Smooth muscle cell (in vitro differentiated cells): ENCODE data around the gene SLC25A12. TPM values are rescaled to one million over a fixed set of nuclear protein-coding genes. Genes with fewer than 3 reads are reported as not detected.

ENCODE experiments used
- DNase-seq: peaks from one replicate; lab custom pipeline; 2025; ENCODE audit not compliant: unreplicated experiment; lab: John Stamatoyannopoulos, UW
- H2AFZ ChIP-seq: fragments of 200-600 bp; sonication (generic); 2 replicates; pipeline ENCODE4 v1.6.0; 2016; ENCODE audit warnings: antibody characterized with exemption, low read depth, mild to moderate bottlenecking
- H3F3A ChIP-seq: fragments of 200-600 bp; sonication (generic); 2 replicates; pipeline ENCODE4 v1.6.0; 2017; ENCODE audit warnings: antibody characterized with exemption, low read depth
- H3K27ac ChIP-seq: fragments of 200-600 bp; sonication (generic); 2 replicates; pipeline ENCODE4 v1.5.1; 2016; ENCODE audit warnings: low read depth, mild to moderate bottlenecking
- H3K27me3 ChIP-seq: fragments of 200-600 bp; sonication (generic); 2 replicates; pipeline ENCODE4 v1.6.1; 2016; ENCODE audit warnings: low read depth, mild to moderate bottlenecking
- H3K36me3 ChIP-seq: fragments of 200-600 bp; sonication (generic); 2 replicates; pipeline ENCODE4 v1.5.1; 2016; ENCODE audit warnings: low read depth
- H3K4me1 ChIP-seq: fragments of 200-600 bp; sonication (generic); 2 replicates; pipeline ENCODE4 v1.5.1; 2016; ENCODE audit warnings: low read depth
- H3K4me2 ChIP-seq: fragments of 200-600 bp; sonication (generic); 2 replicates; pipeline ENCODE4 v1.6.0; 2016; ENCODE audit warnings: mild to moderate bottlenecking
- H3K4me3 ChIP-seq: fragments of 200-600 bp; sonication (generic); 2 replicates; pipeline ENCODE4 v1.5.1; 2016; ENCODE audit warnings: mild to moderate bottlenecking
- H3K79me2 ChIP-seq: fragments of 200-600 bp; sonication (generic); 2 replicates; pipeline ENCODE4 v1.6.0; 2016; ENCODE audit warnings: low read depth, mild to moderate bottlenecking
- H3K9ac ChIP-seq: fragments of 200-600 bp; sonication (generic); 2 replicates; pipeline ENCODE4 v1.6.0; 2016; ENCODE audit warnings: low read depth
- H3K9me3 ChIP-seq: fragments of 200-600 bp; sonication (generic); replicated peaks from 2 replicates; pipeline ENCODE4 v1.5.1; 2016; ENCODE audit warnings: low read depth
- H4K20me1 ChIP-seq: fragments of 200-600 bp; sonication (generic); 2 replicates; pipeline ENCODE4 v1.6.0; 2016; ENCODE audit warnings: low read depth
- CTCF ChIP-seq: fragments of 200-600 bp; sonication (generic); IDR thresholded peaks from 2 replicates; pipeline ENCODE4 v1.5.1; 2017; ENCODE audit warnings: borderline replicate concordance, mild to moderate bottlenecking, antibody characterized with exemption; ENCODE audit not compliant: insufficient read depth, poor library complexity, severe bottlenecking
- WGBS: methylation state at CpG from one replicate; pipeline ENCODE4 v1.1.7; 2016; ENCODE audit warnings: low lambda C conversion rate; 5-methylcytosine and 5-hydroxymethylcytosine counted together
- polyA plus RNA-seq: library from polyadenylated mRNA; unstranded; fragments of >200 nt; fragmentation: Nextera tagmentation; extraction: Ambion mirVana; gene quantifications from 2 replicates; pipeline ENCODE4 v1.2.1, GENCODE V29; 2016
- total RNA-seq: library from RNA; depleted of rRNA; stranded (reverse); fragments of >200 nt; gene quantifications from 2 replicates; pipeline ENCODE4 v1.2.3, GENCODE V29; 2014

Gene SLC25A12
- total and polyA plus RNA-seq, 2 experiments from 2014 or later, result 10.5 to 22.4 TPM

GRCh38 chr2:171837736-171838135, 56.3 kb downstream of the SLC25A12 start:
- Histone ChIP-seq H3K27ac (no peak overlapping the region), H2AFZ (no peak overlapping the region), H3K4me1 (no peaks in the 10 kb centered on the region), H3K4me3 (no peak overlapping the region), H3F3A (no peaks in the 10 kb centered on the region), H3K9me3 (no peaks in the 10 kb centered on the region), H3K4me2 (no peak overlapping the region), H4K20me1 (no peaks in the 10 kb centered on the region), H3K79me2 (no peaks in the 10 kb centered on the region), H3K27me3 (no peaks in the 10 kb centered on the region), H3K9ac (no peak overlapping the region), H3K36me3 (peaks cover 32% of the 10 kb centered on the region)
- WGBS, result 76% methylated on average over 2 of the region's 2 CpGs
- no peak for TF ChIP-seq CTCF
- DNase-seq, result no peak

- H3K9ac ChIP-seq, result no peak overlapping the region
- peaks cover 3% of the 10 kb centered on the region for H3K9me3 ChIP-seq
- H3K36me3 ChIP-seq, result peaks cover 35% of the 10 kb centered on the region
- DNase-seq, result no peak
- no peak overlapping the region for H3K27ac ChIP-seq
- no peaks in the 10 kb centered on the region for H3K79me2 ChIP-seq
- no peak overlapping the region for H3K4me2 ChIP-seq
- H2AFZ ChIP-seq, result no peak overlapping the region
- no peaks in the 10 kb centered on the region for H3K4me1 ChIP-seq
- no peaks in the 10 kb centered on the region for H4K20me1 ChIP-seq
- no peak for TF ChIP-seq CTCF
- no peak overlapping the region for H3K4me3 ChIP-seq
- WGBS, result 99% methylated on average over 6 of the region's 6 CpGs
- H3K27me3 ChIP-seq, result no peaks in the 10 kb centered on the region
- H3F3A ChIP-seq, result no peaks in the 10 kb centered on the region
Observed at GRCh38 chr2:171836146-171836910, 57.7 kb downstream of the SLC25A12 start.

GRCh38 chr2:171835386-171835785, 58.7 kb downstream of the SLC25A12 start:
- H3F3A ChIP-seq, result no peaks in the 10 kb centered on the region
- H3K36me3 ChIP-seq, result peaks cover 42% of the 10 kb centered on the region
- no peak overlapping the region for H3K27ac ChIP-seq
- TF ChIP-seq CTCF, result no peak
- no peak for DNase-seq
- 95% methylated on average over 4 of the region's 4 CpGs for WGBS
- H3K27me3 ChIP-seq, result no peaks in the 10 kb centered on the region
- H4K20me1 ChIP-seq, result no peaks in the 10 kb centered on the region
- H3K9ac ChIP-seq, result no peak overlapping the region
- no peak overlapping the region for H3K4me2 ChIP-seq
- H3K9me3 ChIP-seq, result peaks cover 10% of the 10 kb centered on the region
- H3K4me3 ChIP-seq, result no peak overlapping the region
- no peak overlapping the region for H2AFZ ChIP-seq
- H3K4me1 ChIP-seq, result no peaks in the 10 kb centered on the region
- H3K79me2 ChIP-seq, result no peaks in the 10 kb centered on the region

- DNase-seq, result no peak
- Histone ChIP-seq H3K79me2 (no peaks in the 10 kb centered on the region), H3K4me1 (no peaks in the 10 kb centered on the region), H3K9me3 (peaks cover 10% of the 10 kb centered on the region), H3K9ac (no peak overlapping the region), H3F3A (no peaks in the 10 kb centered on the region), H3K36me3 (peaks cover 42% of the 10 kb centered on the region), H3K27me3 (no peaks in the 10 kb centered on the region), H3K4me3 (no peak overlapping the region), H3K4me2 (no peak overlapping the region), H3K27ac (no peak overlapping the region), H2AFZ (no peak overlapping the region), H4K20me1 (no peaks in the 10 kb centered on the region)
- no peak for TF ChIP-seq CTCF
Observed at GRCh38 chr2:171834286-171834685, 59.8 kb downstream of the SLC25A12 start.
